PC-3 (cell line): Measurements from ENCODE around the gene BSDC1.

Source experiments
- CTCF ChIP-seq: fragments of 300-600 bp; sonication (generic); conservative IDR thresholded peaks from 2 replicates; pipeline ENCODE4 v1.5.1; 2017; ENCODE audit warnings: antibody characterized with exemption, low read depth, mild to moderate bottlenecking, low read length
- EZH2 ChIP-seq: fragments of 300-600 bp; sonication (generic); IDR thresholded peaks from one replicate; pipeline ENCODE4 v1.6.1; 2017; ENCODE audit warnings: antibody characterized with exemption, mild to moderate bottlenecking, low read length; ENCODE audit not compliant: unreplicated experiment

GRCh38 chr1:32388641-32389040 is 5.6 kb downstream of the BSDC1 start:
- TF ChIP-seq CTCF: no peak
- TF ChIP-seq EZH2: no peak
